ENCODE measurements around the gene SIL1. TPM values are rescaled to one million over a fixed set of nuclear protein-coding genes. Genes with fewer than 3 reads are reported as not detected.
"Not testable (repeated sequence)": the region's sequence is repeated elsewhere in the genome, so short reads cannot be mapped to it uniquely, and the experiment has no call there.

Gene SIL1
- total and polyA plus RNA-seq, 2 experiments from 2014 or later, result 78.8 to 89.8 TPM

DNA sequence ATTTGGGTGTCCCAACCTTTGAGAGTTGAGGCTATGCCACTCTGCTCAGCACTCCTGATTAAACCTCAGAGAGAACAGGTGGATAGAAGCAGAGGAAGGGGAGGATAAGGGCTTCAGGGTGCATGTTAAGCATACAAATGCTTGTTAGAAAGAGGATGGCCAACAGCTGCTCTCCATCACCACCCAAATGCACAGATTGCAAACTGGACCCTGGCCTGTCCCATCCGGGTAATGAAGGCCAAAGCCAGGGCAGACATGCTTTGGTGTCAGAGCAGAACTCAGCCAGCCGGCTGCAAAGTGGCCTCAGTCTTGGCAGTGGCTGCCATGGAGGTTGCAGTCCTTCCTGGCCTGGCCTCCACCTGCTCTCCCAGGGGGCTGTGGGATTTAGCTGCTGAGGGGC is 84.3 kb downstream of the SIL1 start:
- Histone ChIP-seq H3K79me2 (ENCODE audit: insufficient read depth) (no peaks in the 10 kb centered on the region), H3K27me3 (replicated peaks; ENCODE audit: insufficient read depth) (no peaks in the 10 kb centered on the region), H3K4me1 (ENCODE audit: insufficient read depth) (peaks cover 2% of the 10 kb centered on the region; the same call in 1 of the 2 replicates), H3K9me3 (ENCODE audit: low read depth) (no peaks in the 10 kb centered on the region), H3K36me3 (ENCODE audit: low read depth) (no peaks in the 10 kb centered on the region), H3K9ac (no peak overlapping the region), H3K4me2 (ENCODE audit: unreplicated experiment) (no peak overlapping the region), H2AFZ (no peak overlapping the region), H3K9me2 (ENCODE audit: insufficient read depth) (no peaks in the 10 kb centered on the region), H3F3A (ENCODE audit: insufficient read depth) (peaks cover 4% of the 10 kb centered on the region; the same call in 1 of the 2 replicates), H3K27ac (no peak overlapping the region), H4K20me1 (ENCODE audit: insufficient read depth) (no peaks in the 10 kb centered on the region), H3K4me3 (no peak overlapping the region)
- 87 to 92% methylated on average over 2 of the region's 2 CpGs for WGBS, 2 experiments (ENCODE audit: low coverage in 1 of 2, low lambda C conversion rate in 2 of 2, missing lambda C conversion rate in 2 of 2)
- no peak for TF ChIP-seq EZH2phosphoT487 (IDR thresholded peaks at IDR 0.05; ENCODE audit: insufficient read depth, low read depth)
- no peak for TF ChIP-seq EZH2 (IDR thresholded peaks at IDR 0.05; ENCODE audit: insufficient read depth, poor library complexity, severe bottlenecking)
- in situ Hi-C loops (cut with MboI), result no loop called here
- DNase-seq, result no peak

DNA sequence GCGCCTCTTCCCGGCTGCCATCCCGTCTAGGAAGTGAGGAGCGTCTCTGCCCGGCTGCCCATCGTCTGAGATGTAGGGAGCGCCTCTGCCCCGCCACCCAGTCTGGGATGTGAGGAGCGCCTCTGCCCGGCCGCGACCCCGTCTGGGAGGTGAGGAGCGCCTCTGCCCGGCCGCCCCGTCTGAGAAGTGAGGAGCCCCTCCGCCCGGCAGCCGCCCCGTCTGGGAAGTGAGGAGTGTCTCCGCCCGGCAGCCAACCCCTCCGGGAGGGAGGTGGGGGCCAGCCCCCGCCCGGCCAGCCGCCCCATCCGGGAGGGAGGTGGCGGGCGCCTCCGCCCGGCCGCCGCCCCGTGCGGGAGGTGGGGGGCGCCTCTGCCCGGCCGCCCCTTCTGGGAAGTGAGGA is 85.8 kb downstream of the SIL1 start:
- in situ Hi-C loops (cut with MboI), result not testable (repeated sequence)

DNA sequence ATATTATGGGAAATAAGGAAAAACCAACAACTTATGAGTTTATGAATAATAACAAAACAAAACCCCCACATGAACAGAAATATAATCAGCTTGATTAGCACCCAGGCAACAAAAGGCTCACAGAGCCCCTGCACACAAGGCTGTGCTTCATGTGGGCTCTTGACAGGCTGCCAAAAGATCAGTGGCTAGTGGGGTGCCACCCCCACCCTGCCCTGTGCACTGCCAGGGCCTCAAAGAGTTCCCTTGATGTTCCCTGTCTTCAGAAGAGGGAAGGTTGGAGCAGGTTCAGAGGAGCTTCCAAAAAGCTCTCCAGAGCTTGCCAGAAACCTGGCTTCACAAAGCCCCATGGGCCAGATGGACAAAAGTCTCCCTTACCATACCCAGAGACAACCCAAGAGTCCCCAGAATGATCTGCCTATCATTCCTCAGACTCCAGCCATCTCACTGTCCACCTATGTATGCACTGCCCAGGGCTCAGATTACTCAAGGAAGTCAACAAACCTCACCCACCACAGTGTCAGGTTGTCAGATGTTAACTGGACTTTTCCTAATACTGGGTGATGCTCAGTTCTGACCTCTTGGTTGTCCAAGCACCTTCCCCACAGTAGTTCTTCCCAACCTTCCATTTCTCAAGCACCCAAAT is 87.5 kb downstream of the SIL1 start:
- H3K27ac ChIP-seq, result no peak overlapping the region
- no peak overlapping the region for H2AFZ ChIP-seq
- peaks cover 14% of the 10 kb centered on the region for H3K4me1 ChIP-seq (ENCODE audit: insufficient read depth)
- H3K4me3 ChIP-seq, result no peak overlapping the region
- DNase-seq, result no peak
- TF ChIP-seq EZH2phosphoT487 (IDR thresholded peaks at IDR 0.05; ENCODE audit: insufficient read depth, low read depth) (no peak), EZH2 (IDR thresholded peaks at IDR 0.05; ENCODE audit: insufficient read depth, poor library complexity, severe bottlenecking) (no peak)
- H3K27me3 ChIP-seq (replicated peaks; ENCODE audit: insufficient read depth), result no peaks in the 10 kb centered on the region
- no peaks in the 10 kb centered on the region for H3K36me3 ChIP-seq (ENCODE audit: low read depth)
- no peaks in the 10 kb centered on the region for H3K79me2 ChIP-seq (ENCODE audit: insufficient read depth)
- H4K20me1 ChIP-seq (ENCODE audit: insufficient read depth), result no peaks in the 10 kb centered on the region
- peaks cover 19% of the 10 kb centered on the region; the same call in 1 of the 2 replicates for H3F3A ChIP-seq (ENCODE audit: insufficient read depth)
- H3K4me2 ChIP-seq (ENCODE audit: unreplicated experiment), result no peak overlapping the region
- in situ Hi-C loops (cut with MboI), result no loop called here
- no peaks in the 10 kb centered on the region for H3K9me2 ChIP-seq (ENCODE audit: insufficient read depth)
- H3K9me3 ChIP-seq (ENCODE audit: low read depth), result no peaks in the 10 kb centered on the region
- H3K9ac ChIP-seq, result no peak overlapping the region

More for the DNA sequence above, 85.8 kb downstream of the SIL1 start:
- WGBS, 2 experiments (ENCODE audit: low coverage in 1 of 2, low lambda C conversion rate in 2 of 2, missing lambda C conversion rate in 2 of 2), result 94 to 100% methylated on average over 3 to 37 of the region's 39 CpGs
- not testable (repeated sequence) for DNase-seq; H3K27ac ChIP-seq; H3K79me2 ChIP-seq (ENCODE audit: insufficient read depth); H3K4me2 ChIP-seq (ENCODE audit: unreplicated experiment); H2AFZ ChIP-seq; H3K36me3 ChIP-seq (ENCODE audit: low read depth); H3K9ac ChIP-seq; H3K27me3 ChIP-seq (replicated peaks; ENCODE audit: insufficient read depth); H3K4me3 ChIP-seq; H3K4me1 ChIP-seq (ENCODE audit: insufficient read depth); H3K9me2 ChIP-seq (ENCODE audit: insufficient read depth); H4K20me1 ChIP-seq (ENCODE audit: insufficient read depth); H3K9me3 ChIP-seq (ENCODE audit: low read depth)
- H3F3A ChIP-seq (ENCODE audit: insufficient read depth), result peaks cover 13% of the 10 kb centered on the region; the same call in 1 of the 2 replicates

DNA sequence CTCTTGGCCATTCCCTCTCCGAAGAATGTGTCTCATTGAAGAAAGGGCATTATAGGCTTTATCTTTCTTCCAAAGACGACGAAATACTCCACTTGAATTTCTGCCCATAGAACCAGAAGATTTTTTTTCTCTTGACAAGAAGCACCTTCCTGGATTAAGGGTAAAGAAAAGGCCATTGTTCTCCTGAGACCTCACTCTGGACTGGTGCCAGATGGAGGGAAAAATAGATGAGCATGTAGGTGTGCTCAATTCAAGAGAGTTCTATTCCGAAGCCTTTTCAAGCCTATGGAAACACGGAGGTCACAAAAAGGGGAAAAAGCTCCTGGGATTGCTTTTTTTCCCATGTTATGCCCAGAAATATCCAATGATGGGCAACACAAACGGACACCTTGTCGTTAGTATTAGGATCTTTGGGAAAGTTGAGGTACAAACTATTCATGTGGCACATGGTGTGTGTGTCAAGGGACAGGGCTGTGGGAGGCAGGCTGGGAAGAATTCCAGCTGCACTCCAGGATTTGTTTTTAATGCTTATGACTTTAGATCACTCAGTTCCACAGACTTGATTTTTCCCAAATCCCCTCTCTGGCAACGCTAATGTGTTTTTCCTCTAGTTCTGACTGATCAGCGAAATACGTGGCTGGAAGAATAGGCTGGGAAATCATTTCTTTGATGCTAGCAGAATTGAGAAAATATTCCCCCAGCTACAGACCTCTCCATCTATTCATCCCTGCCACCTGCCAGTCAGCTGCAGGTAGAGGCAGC is 89.9 kb downstream of the SIL1 start:
- Histone ChIP-seq H3K27me3 (replicated peaks; ENCODE audit: insufficient read depth) (no peaks in the 10 kb centered on the region), H2AFZ (no peak overlapping the region), H3K4me1 (ENCODE audit: insufficient read depth) (peaks cover 29% of the 10 kb centered on the region), H4K20me1 (ENCODE audit: insufficient read depth) (no peaks in the 10 kb centered on the region), H3K4me2 (ENCODE audit: unreplicated experiment) (no peak overlapping the region), H3K36me3 (ENCODE audit: low read depth) (no peaks in the 10 kb centered on the region), H3K9me2 (ENCODE audit: insufficient read depth) (no peaks in the 10 kb centered on the region), H3K27ac (no peak overlapping the region), H3K79me2 (ENCODE audit: insufficient read depth) (no peaks in the 10 kb centered on the region), H3K9ac (no peak overlapping the region), H3K4me3 (no peak overlapping the region), H3K9me3 (ENCODE audit: low read depth) (no peaks in the 10 kb centered on the region), H3F3A (ENCODE audit: insufficient read depth) (peaks cover 29% of the 10 kb centered on the region)
- in situ Hi-C loops (cut with MboI), result no loop called here
- TF ChIP-seq EZH2 (IDR thresholded peaks at IDR 0.05; ENCODE audit: insufficient read depth, poor library complexity, severe bottlenecking) (no peak), EZH2phosphoT487 (IDR thresholded peaks at IDR 0.05; ENCODE audit: insufficient read depth, low read depth) (no peak)
- peak; percentile 34 for DNase-seq
- 74 to 76% methylated on average over 10 of the region's 10 CpGs for WGBS, 2 experiments (ENCODE audit: low coverage in 1 of 2, low lambda C conversion rate in 2 of 2, missing lambda C conversion rate in 2 of 2)
